Superior temporal gyrus (tissue), 1 donor: ENCODE results near the gene TIE1.

Source experiments
- DNase-seq: peaks from one replicate; pipeline ENCODE4 v3.0.0-alpha.2; 2016; ENCODE audit errors: extremely low spot score

The TIE1 gene

DNA sequence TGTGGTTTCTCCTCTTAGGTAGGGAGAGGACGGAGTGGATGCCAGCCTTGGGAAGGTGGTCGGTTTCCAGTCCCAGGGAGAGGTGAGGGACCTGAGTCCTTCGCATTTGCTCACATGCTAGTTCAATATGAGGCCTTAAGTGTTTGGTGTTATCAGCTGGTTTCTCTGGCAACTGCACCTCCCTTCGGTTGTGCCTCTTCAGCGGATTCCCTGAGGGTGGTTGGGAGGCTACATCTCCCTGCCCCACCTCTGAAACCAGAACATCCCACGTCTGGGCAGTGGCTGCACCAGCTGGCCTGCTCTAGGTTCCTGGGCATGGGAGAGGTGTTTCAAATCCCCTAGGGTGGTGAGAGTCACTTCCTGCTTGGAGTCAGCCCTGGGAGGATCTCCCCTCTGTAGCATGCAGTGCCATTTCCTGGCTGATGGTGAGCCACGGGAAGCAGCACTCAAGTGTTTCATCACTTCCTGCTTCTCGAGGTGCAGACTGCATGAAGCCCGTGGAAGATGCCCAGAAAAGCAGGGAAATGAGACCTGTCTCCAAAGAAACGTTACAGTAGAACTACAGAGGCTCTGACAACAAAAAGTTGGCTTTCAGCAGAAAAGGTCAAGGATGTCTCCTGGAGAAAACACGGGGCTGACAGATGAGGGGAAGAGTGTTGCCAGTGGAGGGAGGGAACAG, 26.5 kb upstream of the TIE1 start:
- no peak for DNase-seq

DNA sequence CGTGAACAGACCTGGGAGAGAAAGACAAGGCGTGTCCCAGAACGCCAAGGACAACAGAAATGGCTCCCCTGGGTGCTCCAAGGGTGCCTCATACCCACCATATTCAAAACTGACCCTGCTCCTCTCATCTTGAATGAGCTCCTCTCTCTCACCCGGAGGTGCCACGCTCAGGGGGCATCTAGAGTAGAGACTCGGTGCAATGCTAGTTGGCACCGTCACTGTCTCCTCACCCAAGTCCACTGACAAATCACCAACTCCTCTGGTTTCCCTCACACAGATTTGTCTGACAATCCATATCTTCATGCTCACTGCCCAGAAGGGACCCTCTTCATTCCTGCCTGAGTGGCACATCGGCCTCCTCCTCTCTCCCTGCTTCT, 26.0 kb upstream of the TIE1 start:
- no peak for DNase-seq

DNA sequence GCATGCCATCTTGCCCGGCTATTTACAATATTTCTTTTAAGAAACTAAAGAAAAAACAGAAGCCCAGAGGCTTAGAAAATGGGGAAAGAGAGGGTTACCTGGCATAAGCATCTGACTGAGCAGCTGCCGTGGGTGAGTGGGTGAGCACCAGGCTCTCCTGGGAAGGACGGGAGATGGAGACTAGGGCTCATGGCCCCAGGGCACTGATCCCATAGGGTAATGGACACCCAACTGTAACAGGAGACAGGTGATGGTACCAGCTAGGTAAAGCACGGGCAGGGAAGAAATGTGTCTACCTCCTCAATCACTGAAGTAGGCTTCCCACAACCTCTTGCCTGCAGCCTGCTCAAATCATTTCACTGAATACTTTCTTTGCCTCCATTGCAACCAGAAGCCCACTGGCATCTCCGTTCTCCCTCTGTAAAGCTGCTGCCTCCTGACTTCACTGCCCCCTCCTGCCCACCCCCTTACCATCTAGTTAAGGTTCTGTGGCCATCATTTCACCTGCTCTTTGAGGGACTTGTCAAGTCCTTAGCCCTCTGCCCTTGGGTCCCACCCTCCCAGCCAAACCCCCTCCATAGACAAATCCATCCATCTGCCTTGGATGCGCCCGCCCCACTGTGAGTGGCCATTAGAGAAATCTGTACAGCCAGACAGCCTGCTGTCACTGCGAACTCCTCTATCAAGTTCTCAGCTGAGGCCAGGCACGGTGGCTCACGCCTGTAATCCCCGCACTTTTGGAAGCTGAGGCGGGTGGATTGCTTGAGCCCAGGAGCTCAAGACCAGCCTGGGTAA, 24.8 kb upstream of the TIE1 start:
- no peak for DNase-seq

DNA sequence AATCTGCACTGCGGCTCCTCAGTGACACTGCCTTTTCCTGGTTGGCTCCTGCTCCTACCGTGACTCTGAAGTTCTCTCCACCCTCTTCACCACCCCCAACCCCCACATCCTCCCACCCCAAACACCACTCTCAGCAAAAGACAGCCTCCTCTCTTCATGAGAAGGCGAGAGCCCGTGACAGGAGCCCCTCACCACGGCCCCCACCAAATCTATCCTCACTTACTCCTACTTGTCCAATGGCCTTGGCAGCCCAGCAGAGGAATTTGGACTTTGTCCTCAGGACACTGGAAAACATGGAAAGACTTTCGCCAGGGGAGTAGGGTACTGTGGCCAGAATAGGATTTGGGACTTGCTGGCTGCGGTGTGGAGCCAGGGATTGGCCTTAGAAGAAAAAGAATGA, 24.1 kb upstream of the TIE1 start:
- no peak for DNase-seq

DNA sequence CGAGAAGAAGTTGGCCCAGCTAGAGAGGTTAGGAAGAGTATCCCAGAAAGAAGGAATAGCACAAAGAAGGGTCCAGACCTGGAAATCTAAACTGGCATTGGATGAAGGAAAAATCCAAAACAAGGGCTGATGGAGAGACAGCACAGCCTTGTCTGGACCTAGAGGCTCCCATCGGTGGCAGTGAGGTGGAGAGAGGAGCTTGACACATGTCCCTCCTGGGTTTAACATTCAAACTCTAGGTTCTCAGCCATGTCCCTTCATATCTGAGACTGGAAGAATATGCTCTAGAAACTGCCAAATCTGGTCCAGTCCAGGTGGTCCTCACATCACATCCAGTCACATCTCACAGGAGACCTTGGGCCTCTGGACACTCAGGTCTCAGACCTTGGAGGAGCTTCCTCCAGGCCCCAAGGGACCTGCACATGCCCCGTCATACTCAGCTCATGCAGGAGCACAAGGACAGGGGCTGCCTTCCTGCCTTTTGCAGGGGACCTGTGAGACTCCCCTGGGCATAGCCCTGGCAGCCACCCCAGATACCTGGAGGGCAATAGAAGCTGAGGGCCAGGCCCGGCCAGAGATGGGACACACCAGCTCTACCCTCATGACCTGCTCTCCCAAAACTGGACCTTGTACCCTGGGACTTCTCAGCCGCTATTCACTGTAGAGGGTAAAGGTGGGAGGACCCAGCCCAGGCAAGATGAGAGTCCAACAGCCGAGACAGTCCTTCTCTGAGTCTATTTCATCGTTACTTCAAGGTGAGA, 23.5 kb upstream of the TIE1 start:
- no peak for DNase-seq

DNA sequence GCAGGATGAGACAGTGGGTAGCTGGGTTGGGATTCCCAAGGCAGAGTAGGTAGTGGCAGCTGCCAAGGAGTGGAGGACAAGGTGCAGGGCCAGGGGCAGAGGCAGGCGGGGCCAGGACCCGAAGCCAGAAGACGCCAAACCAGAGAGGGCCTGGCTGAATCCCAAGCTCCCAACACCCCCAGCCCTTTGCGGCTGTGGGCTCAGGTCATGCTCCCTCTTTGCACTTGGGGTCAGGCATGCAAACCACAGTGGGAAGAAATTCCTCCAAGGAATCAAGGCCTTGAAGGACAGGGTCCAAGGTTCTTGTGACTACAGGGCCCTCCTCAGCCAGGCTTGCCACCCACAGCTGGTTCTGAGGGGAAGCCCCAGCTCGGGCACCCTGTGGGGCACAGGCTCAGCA, 21.6 kb upstream of the TIE1 start:
- no peak for DNase-seq

DNA sequence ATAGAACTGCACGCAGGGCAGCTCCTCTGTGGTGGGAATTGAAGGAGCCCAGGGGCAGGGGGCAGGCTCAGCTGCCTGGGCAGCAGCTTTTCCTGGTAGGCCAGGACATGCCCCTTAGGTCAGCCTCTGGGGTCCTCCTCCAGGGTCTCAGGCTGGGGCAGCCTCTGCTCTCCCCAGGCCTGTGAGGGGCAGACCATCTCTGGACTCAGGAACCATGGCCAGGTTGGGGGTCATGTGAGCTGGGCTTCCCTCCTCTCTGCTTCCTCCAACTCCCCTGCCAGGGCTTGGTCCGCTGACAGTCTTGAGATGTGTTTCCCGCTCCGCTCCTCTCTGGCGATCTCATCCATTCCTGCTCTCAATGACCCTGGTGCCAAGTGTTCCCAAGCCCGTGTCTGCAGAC, 21.1 kb upstream of the TIE1 start:
- no peak for DNase-seq

DNA sequence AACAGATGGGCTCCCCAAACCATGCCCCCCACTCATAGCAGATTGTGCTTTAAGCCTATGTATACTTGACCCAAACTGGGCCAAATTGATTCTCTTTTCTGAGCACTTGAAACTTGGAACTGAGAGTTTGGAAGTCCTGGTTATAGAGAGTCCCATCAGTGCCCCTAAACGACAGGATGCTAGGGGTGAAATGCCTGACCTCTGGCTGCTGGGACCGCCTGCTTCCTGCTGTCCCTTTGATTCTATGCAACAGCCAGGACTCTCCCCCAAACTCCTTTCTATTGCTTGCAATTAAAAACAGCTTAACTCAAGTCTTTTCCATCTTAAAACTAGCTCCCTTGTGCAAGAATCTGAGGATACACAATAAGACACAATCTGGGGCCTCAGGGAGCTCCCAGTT, 20.1 kb upstream of the TIE1 start:
- no peak for DNase-seq

DNA sequence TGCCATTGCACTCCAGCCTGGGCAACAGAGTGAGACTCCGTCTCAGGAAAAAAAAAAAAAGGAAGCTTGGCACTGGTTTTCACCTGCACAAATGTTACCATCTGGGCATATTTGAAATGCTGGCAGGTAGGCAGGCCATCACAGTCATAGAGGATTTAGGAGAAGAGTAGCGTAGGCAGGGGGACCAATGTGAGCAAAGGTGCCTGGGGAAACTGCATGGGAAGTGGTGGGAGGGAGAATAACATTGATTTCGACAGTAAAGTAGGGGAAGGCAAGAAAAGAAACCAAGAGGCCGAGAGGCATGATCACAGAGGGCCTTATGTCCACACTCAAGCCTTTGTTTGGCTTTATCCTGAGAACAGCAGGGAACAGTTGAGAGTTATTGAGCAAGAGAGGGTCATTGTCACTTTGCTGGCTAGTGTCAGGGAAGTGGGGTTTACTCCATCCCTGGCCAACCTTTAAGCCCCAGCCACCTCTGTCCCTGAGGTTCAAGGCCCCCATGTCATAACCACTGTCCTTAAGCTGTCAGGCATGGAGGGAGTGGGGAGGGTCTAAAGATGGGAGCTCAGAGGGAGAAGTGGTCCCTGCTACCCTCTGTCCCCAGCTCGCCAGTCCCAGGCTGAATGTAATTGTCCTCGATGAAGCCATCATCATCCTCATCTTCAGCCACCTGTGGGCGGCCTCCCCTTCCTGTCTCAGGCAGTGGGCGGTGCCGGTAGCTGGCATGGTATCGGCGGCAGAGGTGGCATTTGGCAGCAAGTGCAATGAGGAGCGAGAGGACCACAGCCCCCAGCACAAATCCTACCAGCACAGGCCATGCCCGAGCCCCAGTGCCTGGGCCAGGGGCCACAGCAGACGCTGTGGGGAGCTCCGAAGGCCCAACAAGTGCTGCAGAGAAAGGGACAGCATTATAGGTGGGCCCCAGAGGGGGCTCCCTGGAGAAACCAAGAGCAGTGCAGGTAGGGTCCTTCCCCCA, 18.3 kb upstream of the TIE1 start:
- peak; percentile 54 for DNase-seq

DNA sequence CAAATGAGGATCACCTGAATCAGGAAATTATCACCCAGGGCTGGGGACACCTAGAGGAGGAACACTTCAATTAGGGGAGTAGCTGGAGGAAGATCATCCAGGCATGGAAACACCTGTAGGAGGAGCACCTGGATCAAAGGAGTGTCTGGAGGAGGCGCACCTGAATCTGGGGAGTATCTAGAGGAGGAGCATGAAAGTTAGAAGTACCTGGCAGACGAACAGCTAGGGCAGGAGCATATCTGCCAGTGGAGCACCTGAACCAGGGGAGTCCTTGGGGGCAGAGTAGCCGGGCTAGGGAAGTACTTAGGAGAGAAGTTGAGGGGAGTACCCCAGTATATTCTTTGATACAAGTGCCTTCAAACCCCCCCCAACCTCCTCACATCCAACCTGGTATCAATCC, 16.7 kb upstream of the TIE1 start:
- DNase-seq, result no peak

DNA sequence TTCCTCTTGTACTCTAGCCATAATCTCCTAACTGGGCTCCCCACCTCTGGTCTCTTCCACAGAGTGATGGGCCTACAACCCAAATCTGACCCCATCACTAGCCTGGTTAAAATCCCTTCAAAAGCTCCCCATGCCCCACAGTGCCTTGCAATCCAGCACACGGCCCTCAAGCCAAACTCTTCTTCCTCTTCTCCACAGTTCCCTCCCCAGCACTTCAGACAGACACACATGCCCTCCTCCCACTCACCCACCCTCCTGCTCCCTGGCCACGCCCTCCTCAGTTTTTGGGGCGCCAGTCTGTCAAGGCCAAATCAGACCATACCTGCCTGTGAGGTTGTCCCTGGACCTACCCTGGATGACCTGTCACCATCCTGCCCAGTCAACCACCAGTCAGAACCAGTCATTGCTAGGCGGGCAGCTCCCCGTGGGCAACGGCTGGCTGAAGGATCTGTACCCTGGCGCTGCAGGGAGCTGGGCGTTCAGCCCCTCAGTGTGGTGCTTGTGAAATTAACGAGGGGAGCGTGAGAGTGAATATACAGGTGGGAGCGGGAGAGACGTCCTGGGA, 16.2 kb upstream of the TIE1 start:
- DNase-seq, result no peak

DNA sequence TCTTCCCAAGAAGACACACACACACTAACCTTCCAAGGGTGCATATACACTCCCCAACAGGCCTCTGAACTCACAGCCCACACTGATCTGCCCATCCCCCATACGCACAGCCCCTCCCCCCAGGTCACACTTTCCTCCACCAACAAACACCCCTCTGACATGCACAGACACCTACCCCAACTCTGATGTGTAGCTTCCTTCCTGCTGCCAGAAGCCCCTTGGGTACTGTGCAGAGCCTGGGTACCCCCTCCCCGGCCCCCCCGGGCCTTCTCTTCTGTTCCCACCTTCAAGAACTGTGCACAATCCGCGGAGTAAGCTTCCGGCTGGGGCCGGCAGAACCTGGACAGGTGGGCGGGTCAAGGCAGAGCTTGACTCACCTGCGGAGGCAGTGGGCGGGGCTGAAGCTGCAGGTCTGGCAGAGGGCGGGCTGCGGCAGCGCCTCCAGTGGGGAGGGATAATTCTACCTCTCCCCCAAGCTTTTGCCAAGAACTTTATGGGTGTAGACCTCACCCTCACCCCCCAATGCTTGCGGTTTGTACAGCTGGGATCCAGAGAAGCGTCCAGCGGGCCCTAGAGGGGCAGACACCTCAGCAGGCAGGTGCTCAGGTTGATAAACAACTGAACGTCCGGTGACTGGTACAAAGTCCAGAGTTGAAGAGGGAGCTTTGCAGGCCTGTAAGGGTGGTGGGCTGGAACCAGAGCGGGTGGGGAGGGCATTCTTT, 15.4 kb upstream of the TIE1 start, which contains the start of gene C1orf210:
Gene C1orf210, minus strand, starts transcription at position 313 of the 722 bp plus-strand sequence. CDS start 2,311 bp downstream, outside the sequence.
- no peak for DNase-seq

DNA sequence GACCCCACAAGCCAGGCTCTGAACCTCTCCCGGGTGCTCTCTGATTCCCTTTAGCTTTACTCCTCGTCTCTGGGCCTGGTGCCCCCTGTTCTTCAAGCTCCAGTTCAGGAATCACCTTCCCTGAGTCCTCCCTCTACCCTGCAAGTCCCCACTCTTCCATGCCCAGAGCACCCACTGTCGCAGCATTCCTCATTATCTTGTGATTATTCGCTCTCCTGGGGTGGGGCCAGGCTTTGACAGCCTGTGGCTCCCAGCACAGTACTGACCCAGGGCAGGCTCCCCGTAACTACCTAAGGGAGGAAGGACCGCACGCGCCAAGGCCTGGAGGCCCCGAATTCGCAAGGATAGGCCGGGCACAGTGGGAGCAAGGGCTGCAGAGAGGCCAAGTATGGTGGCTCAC, 14.7 kb upstream of the TIE1 start:
- no peak for DNase-seq

DNA sequence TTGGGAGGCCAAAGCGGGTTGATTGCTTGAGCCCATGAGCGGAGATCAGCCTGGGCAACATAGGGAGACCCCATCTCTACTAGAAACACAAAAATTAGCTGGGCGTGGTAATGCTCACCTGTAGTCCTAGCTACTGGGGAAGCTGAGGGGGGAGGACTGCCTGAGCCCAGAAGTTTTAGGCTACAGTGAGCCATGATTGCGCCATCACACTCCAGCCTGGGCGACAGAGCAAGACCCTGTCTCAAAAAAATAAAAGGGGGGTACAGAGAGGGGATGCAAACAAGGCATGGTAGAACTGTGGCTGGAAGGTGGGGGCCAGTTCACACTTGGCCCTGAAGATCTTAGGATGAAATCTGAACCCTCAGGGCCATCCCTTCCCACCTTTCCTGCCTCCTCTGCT, 14.2 kb upstream of the TIE1 start:
- DNase-seq, result no peak

DNA sequence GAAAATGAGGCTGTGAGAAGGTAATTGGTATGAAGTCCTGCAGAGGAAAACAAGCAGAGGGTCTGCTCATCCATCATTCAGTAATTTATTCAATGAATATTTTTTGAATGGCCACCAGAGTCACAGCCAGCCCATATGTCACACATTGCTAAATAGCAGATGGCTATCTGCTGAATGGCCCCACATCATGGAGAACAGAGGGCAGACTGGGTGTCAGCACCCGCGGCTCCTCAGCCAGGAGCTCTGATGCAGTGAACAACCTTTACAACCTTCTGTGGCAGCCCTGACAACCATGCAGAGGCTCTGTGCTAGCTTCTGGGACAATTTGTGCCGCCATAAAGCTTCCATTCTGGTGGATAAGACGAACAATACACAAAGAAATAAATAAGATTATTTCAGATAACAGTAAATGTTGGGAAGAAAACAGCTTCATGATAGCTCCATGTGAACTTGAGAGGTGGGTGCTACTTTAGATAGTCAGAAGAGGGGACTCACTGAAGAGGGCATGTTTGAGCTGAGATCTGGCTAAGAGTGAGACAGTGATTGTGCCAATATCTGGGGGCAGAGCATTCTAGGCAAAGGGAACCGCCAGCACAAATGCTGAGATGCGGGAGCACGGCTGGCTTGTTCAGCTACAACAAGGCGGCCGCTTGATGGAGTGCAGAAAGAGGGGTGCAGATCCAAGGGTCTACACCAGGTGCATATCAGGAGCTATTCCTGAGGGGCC, 12.6 kb upstream of the TIE1 start:
- DNase-seq, result peak; percentile 40

DNA sequence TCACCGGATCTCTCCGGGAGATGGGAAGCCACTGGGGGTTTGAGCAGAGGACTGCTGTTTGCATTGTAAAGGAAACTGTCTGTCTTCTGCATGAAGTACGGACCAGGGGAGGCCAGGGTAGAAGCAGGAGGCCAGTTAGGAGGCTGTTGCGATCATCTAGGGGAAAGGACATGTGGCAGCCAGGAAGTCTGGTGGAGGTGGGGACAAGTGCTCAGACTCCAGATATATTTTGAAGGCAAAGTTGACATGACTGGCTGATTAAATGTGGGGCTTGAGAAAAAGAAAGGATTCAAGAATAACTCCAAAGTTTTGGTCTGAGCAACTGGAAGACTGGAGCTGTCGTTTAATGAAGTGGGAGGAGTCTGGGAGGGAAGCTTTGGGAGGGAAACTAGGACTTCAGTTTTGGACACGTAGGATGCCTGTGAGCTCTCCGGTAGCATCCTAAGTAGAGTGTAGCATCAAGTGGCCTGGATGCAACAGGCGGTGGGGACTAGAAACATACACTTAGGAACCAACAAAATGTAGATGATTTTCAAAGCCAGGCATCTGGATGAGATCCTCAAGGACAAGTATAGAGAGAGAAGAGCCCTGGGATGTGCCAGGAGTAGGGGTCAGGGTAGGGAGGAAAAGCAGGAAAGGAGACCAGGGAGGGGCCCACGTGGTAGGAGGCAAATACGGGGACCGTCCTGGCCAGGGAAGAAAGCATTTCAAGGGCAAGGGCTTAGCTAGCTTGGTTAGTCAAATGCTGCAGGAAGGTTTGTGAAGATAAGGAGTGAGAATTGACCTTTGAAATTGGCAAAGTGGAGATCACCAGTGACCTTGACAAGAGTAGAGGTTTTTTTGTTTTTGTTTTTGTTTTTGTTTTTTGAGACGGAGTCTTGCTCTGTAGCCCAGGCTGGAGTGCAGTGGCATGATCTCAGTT, 11.7 kb upstream of the TIE1 start:
- DNase-seq, result no peak

DNA sequence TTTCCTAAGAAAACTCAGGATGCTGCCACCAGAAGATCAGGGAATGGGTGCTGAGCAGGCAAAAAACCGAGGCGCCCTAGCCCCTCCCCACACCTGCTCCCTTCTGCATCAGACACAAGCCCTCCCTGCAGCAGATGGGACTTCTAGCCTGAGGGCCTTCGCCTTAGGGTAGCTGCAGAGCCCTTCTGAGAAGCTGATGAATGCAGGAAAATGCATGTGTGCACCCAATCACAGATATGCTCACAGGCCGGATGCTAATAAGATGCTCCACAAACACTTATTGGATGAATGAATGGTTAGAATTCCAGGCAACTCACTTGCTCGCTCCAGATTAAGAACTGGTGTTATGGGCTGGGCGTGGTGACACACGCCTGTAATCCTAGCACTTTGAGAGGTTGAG, 8.6 kb upstream of the TIE1 start:
- DNase-seq, result peak; percentile 27

DNA sequence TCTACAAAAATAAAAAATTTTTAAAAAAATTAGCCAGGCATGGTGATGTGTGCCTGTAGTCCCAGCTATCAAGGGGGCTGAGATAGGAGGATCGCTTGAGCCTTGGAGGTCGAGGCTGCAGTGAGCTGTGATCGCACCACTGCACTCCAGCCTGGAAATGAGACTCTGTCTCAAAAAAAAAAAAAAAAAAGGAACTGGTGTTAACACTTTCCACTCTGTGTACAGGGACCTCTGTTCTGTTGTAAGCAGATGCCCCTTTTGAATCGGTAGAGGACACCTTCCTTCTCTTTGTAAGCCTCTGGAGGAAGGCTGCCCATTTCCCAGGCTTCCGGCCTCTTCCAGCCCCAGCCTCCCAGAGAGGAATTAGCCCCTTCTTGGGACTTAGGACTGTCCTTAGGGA, 8.1 kb upstream of the TIE1 start:
- DNase-seq, result no peak

DNA sequence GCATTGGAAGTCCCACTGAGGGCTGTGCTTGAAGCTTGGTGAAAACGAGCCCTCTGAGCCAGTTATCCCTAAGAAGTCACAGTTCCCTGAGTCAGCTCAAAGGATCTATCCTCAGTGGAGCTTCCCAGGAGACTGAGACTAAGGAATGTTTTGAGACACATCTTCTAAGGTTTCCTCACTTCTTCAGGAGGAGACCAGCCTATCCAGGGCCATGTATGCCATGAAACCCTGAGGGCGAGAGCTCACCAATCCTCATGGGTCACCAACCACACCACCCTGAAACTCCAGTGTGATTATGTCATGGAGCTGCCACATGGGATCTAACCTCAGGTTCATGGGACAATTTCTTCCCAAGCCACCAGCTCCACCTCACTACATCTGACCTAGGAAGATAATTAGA, 7.6 kb upstream of the TIE1 start:
- no peak for DNase-seq
